ENCODE data around the gene GPR83. TPM values are rescaled to one million over a fixed set of nuclear protein-coding genes. Genes with fewer than 3 reads are reported as not detected.
A peak's percentile ranks its signal among the peaks of the same experiment; 100 is the strongest.

The GPR83 gene
- polyA plus RNA-seq, 2 of the 4 experiments (the other 2 are of a cell fraction) = 0.06 to 0.09 TPM

DNA sequence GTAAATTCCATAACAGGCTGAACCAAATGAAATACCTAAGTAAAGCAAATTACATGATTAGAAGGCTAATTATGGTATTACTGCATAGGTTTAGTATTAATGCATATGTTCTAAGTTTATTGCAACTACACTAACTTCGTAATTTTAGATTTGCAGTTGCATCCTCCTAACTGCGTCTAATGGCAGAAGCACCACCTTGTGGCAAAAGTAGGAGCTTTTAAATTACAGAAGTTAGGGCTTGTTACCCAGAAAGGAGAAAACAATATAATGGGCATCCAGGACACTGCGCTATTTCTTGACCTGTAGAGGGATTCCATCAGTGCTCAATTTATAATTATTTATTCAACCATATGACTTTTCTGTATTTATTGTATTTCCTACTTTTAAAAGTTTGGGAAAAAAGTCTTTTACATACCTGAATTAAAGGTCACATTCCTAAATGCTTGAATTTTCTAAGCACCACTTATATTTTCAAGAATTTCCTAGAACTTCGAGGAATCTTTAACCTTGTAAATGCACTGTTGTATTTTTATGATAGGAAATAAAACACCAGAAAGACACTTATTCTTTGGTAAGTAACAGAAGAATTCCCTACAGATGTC is 16.3 kb upstream of the GPR83 start:
- ATAC-seq (peak in 1 of 2 experiments; percentile 72; a peak in 2 of 6 replicates), FAIRE-seq (no peak), DNase-seq (ENCODE audit: low read depth in 1 of 2, low spot score in 1 of 2) (peak in 1 of 2 experiments; percentile 28)
- Histone ChIP-seq H3K4me2 (no peak overlapping the region), H3K4me1 (no peaks in the 10 kb centered on the region), H3K27ac (no peak overlapping the region), H3K4me3 (no peak overlapping the region), H3K9me3 (no peaks in the 10 kb centered on the region)
- WGBS (ENCODE audit: missing lambda C conversion rate) = 65% methylated on average over 4 of the region's 4 CpGs
- TF ChIP-seq ZC3H11A (IDR thresholded peaks at IDR 0.05) (no peak), FOXS1 (CRISPR knock-in tag; IDR thresholded peaks at IDR 0.05) (no peak), SMC3 (IDR thresholded peaks at IDR 0.05) (peak; percentile 78), EHMT2 (IDR thresholded peaks at IDR 0.05; ENCODE audit: low read depth) (no peak), RAD21 (conservative IDR thresholded peaks at IDR 0.05 in 1 of 2, IDR thresholded peaks at IDR 0.05 in 1 of 2) (peak; percentile 59; a peak in 4 of 5 replicates), HMGXB4 (CRISPR knock-in tag; IDR thresholded peaks at IDR 0.05; ENCODE audit: borderline replicate concordance) (no peak), EHF (CRISPR knock-in tag; IDR thresholded peaks at IDR 0.05) (no peak), PBX3 (IDR thresholded peaks at IDR 0.05) (no peak), CTCF (IDR thresholded peaks at IDR 0.05) (peak; percentile 55), HOXB13 (CRISPR knock-in tag; IDR thresholded peaks at IDR 0.05; ENCODE audit: low read depth) (no peak), NPAS2 (CRISPR knock-in tag; IDR thresholded peaks at IDR 0.05; ENCODE audit: borderline replicate concordance) (no peak), MYC (IDR thresholded peaks at IDR 0.05; ENCODE audit: borderline replicate concordance, low read length) (no peak)
- TF ChIP-seq, protein P1, sequence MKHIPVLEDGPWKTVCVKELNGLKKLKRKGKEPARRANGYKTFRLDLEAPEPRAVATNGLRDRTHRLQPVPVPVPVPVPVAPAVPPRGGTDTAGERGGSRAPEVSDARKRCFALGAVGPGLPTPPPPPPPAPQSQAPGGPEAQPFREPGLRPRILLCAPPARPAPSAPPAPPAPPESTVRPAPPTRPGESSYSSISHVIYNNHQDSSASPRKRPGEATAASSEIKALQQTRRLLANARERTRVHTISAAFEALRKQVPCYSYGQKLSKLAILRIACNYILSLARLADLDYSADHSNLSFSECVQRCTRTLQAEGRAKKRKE (CRISPR knock-in tag; IDR thresholded peaks at IDR 0.05; ENCODE audit: low read depth) = no peak
- ChIA-PET CTCF (interaction anchor here (0.6 to 4.7 kb wide), 13 partner anchors 12 to 533 kb away, joined by 3 to 39 read pairs (median 4); no protein-coding TSS in a partner anchor), POLR2A (no interaction called here)

GRCh38 chr11:94405062-94405833 is 4.0 kb upstream of the GPR83 start:
- DNase-seq (ENCODE audit: low read depth in 1 of 2, low spot score in 1 of 2) = no peak
- no peak for FAIRE-seq
- no peak for ATAC-seq
- Histone ChIP-seq H3K4me3 (no peak overlapping the region), H3K9me3 (no peaks in the 10 kb centered on the region), H3K27ac (no peak overlapping the region), H3K4me1 (no peaks in the 10 kb centered on the region), H3K4me2 (no peak overlapping the region)
- no peak for TF ChIP-seq CTCF (IDR thresholded peaks at IDR 0.05)
- TF ChIP-seq FOXS1 (CRISPR knock-in tag; IDR thresholded peaks at IDR 0.05) = no peak
- no peak for TF ChIP-seq ZC3H11A (IDR thresholded peaks at IDR 0.05)
- TF ChIP-seq, protein P2, sequence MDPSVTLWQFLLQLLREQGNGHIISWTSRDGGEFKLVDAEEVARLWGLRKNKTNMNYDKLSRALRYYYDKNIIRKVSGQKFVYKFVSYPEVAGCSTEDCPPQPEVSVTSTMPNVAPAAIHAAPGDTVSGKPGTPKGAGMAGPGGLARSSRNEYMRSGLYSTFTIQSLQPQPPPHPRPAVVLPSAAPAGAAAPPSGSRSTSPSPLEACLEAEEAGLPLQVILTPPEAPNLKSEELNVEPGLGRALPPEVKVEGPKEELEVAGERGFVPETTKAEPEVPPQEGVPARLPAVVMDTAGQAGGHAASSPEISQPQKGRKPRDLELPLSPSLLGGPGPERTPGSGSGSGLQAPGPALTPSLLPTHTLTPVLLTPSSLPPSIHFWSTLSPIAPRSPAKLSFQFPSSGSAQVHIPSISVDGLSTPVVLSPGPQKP (IDR thresholded peaks at IDR 0.05; ENCODE audit: low read depth, low read length) = no peak
- 87% methylated on average over 4 of the region's 4 CpGs for WGBS (ENCODE audit: missing lambda C conversion rate)
- ChIA-PET POLR2A (no interaction called here), CTCF (interaction anchor here (0.9 to 1.1 kb wide), 2 partner anchors 12 to 510 kb away, joined by 4 read pairs; no protein-coding TSS in a partner anchor)

Data from A549 (cell line).